ENCODE measurements around the gene DIS3L2. TPM values are rescaled to one million over a fixed set of nuclear protein-coding genes. Genes with fewer than 3 reads are reported as not detected.
"Not testable (repeated sequence)": the region's sequence is repeated elsewhere in the genome, so short reads cannot be mapped to it uniquely, and the experiment has no call there.

DIS3L2 gene
- total and polyA plus RNA-seq, 2 of the 4 experiments (the other 2 are of a cell fraction), result 14.7 to 19.2 TPM

- Histone ChIP-seq H2BK5ac (ENCODE audit: low read depth, low read length, poor library complexity, severe bottlenecking) (no peak overlapping the region), H3K79me1 (ENCODE audit: low read depth in 1 of 2, low read length in 2 of 2) (no peaks in the 10 kb centered on the region), H2AK9ac (replicated peaks; ENCODE audit: low read depth, low read length, poor library complexity) (no peak overlapping the region), H2BK20ac (ENCODE audit: low read depth, low read length) (no peak overlapping the region), H3K18ac (ENCODE audit: low read depth, low read length) (no peak overlapping the region), H2AFZ (replicated peaks; ENCODE audit: low read length, poor library complexity) (no peak overlapping the region), H3K27ac (ENCODE audit: insufficient read depth, low read length) (no peak overlapping the region), H2BK15ac (ENCODE audit: low read depth, low read length) (no peak overlapping the region), H3K4ac (ENCODE audit: low read depth, low read length) (no peak overlapping the region), H3K14ac (replicated peaks; ENCODE audit: low read depth, low read length) (no peak overlapping the region), H2BK120ac (ENCODE audit: low read depth, low read length) (no peak overlapping the region), H3K4me2 (ENCODE audit: low read depth, low read length) (no peak overlapping the region), H3K27me3 (ENCODE audit: control insufficient read depth, insufficient read depth, low read length) (no peaks in the 10 kb centered on the region), H3K23ac (ENCODE audit: low read depth, low read length) (no peak overlapping the region), H3K9ac (ENCODE audit: low read depth, low read length) (no peak overlapping the region), H3K36me3 (ENCODE audit: control insufficient read depth, insufficient read depth, low read length) (no peaks in the 10 kb centered on the region), H4K5ac (ENCODE audit: low read depth, low read length) (no peak overlapping the region), H4K91ac (ENCODE audit: insufficient read depth, low read depth, low read length) (no peak overlapping the region), H3K56ac (ENCODE audit: extremely low read depth, insufficient read depth, low read length) (no peak overlapping the region), H3K4me3 (ENCODE audit: insufficient read depth, low read depth, low read length) (no peak overlapping the region), H4K20me1 (ENCODE audit: insufficient read depth, low read length) (peaks cover 12% of the 10 kb centered on the region), H3K4me1 (ENCODE audit: control insufficient read depth, insufficient read depth, low read length) (no peaks in the 10 kb centered on the region), H3K9me3 (ENCODE audit: control insufficient read depth, insufficient read depth, low read length) (no peaks in the 10 kb centered on the region), H3K9me1 (ENCODE audit: insufficient read depth, low read length) (no peaks in the 10 kb centered on the region), H4K8ac (ENCODE audit: low read depth in 2 of 2, low read length in 2 of 2) (no peak overlapping the region), H2AK5ac (ENCODE audit: low read depth, low read length) (no peak overlapping the region)
- in situ Hi-C loops (cut with MboI; ENCODE audit: low sequenced_read_pairs) (no loop called here), dilution Hi-C loops (cut with HindIII; ENCODE audit: low sequenced_read_pairs, unreplicated experiment) (no loop called here), intact Hi-C loops (cut with micrococcal nuclease) (no loop called here)
- WGBS, 2 experiments (ENCODE audit: extremely low coverage in 2 of 2, insufficient read length in 1 of 2), result 80% methylated on average over 1 of the region's 17 CpGs; no CpG with 5 or more reads in 1 of the 2 experiments
- ChIA-PET POLR2A (ENCODE audit: unreplicated experiment) (no interaction called here), CTCF (no interaction called here)
- TF ChIP-seq SMC3 (IDR thresholded peaks at IDR 0.05; ENCODE audit: low read depth, low read length) (no peak), FOS (IDR thresholded peaks at IDR 0.05; ENCODE audit: low read depth, low read length) (no peak), MAFK (IDR thresholded peaks at IDR 0.05; ENCODE audit: low read depth, low read length) (no peak), POLR2A (IDR thresholded peaks at IDR 0.05; ENCODE audit: low read depth, low read length) (no peak), MXI1 (IDR thresholded peaks at IDR 0.05; ENCODE audit: borderline replicate concordance, low read depth, low read length) (no peak), CEBPB (IDR thresholded peaks at IDR 0.05; ENCODE audit: low read depth, low read length) (no peak), BHLHE40 (IDR thresholded peaks at IDR 0.05; ENCODE audit: low read depth, low read length) (no peak), CHD1 (IDR thresholded peaks at IDR 0.05; ENCODE audit: low read depth, low read length) (no peak)
- BruUV-seq (replicated peaks), result no TSS peak
- DNase-seq (no peak), ATAC-seq (ENCODE audit: low read depth) (no peak)
Measured at GRCh38 chr2:232330068-232330999, 368.8 kb downstream of the DIS3L2 start.

DNA sequence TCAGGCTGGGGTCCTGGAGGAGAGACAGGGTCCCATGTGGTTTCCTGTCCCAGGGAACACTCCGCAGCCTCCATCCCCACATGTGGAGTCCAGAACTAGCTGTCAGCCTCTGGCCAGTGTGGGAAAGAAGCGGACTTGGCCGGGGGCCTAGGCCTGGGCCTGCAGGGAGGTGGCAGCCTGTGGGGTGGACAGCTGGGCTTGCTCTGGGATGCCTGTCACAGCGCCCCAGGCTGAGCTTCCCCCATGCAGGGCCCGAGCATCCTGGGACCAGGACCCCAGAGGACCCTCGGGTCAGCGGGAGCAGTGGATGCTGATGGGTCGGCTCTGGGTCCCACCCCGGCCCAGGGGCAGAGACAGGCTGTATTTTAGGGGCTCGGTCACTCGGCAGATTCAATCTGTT is 369.5 kb downstream of the DIS3L2 start:
- 65% methylated on average over 6 of the region's 11 CpGs; no CpG with 5 or more reads in 1 of the 2 experiments for WGBS, 2 experiments (ENCODE audit: extremely low coverage in 2 of 2, insufficient read length in 1 of 2)
- DNase-seq, result not testable (repeated sequence)

More for the DNA sequence above, 369.5 kb downstream of the DIS3L2 start:
- H2BK20ac ChIP-seq (ENCODE audit: low read depth, low read length); H2AK5ac ChIP-seq (ENCODE audit: low read depth, low read length); H2BK120ac ChIP-seq (ENCODE audit: low read depth, low read length); H3K9me3 ChIP-seq (ENCODE audit: control insufficient read depth, insufficient read depth, low read length); H4K20me1 ChIP-seq (ENCODE audit: insufficient read depth, low read length); H3K18ac ChIP-seq (ENCODE audit: low read depth, low read length); H3K4me2 ChIP-seq (ENCODE audit: low read depth, low read length); H2BK15ac ChIP-seq (ENCODE audit: low read depth, low read length); H2BK5ac ChIP-seq (ENCODE audit: low read depth, low read length, poor library complexity, severe bottlenecking); H3K4ac ChIP-seq (ENCODE audit: low read depth, low read length); H2AFZ ChIP-seq (replicated peaks; ENCODE audit: low read length, poor library complexity); H3K23ac ChIP-seq (ENCODE audit: low read depth, low read length); BruUV-seq (replicated peaks); dilution Hi-C loops (cut with HindIII; ENCODE audit: low sequenced_read_pairs, unreplicated experiment); in situ Hi-C loops (cut with MboI; ENCODE audit: low sequenced_read_pairs); H2AK9ac ChIP-seq (replicated peaks; ENCODE audit: low read depth, low read length, poor library complexity); CTCF ChIA-PET; H3K27me3 ChIP-seq (ENCODE audit: control insufficient read depth, insufficient read depth, low read length); H3K9ac ChIP-seq (ENCODE audit: low read depth, low read length); H4K5ac ChIP-seq (ENCODE audit: low read depth, low read length); H3K9me1 ChIP-seq (ENCODE audit: insufficient read depth, low read length); H3K4me1 ChIP-seq (ENCODE audit: control insufficient read depth, insufficient read depth, low read length); H3K56ac ChIP-seq (ENCODE audit: extremely low read depth, insufficient read depth, low read length); H3K79me1 ChIP-seq (ENCODE audit: low read depth in 1 of 2, low read length in 2 of 2); POLR2A ChIA-PET (ENCODE audit: unreplicated experiment); H4K8ac ChIP-seq (ENCODE audit: low read depth in 2 of 2, low read length in 2 of 2); H3K36me3 ChIP-seq (ENCODE audit: control insufficient read depth, insufficient read depth, low read length); intact Hi-C loops (cut with micrococcal nuclease); H3K14ac ChIP-seq (replicated peaks; ENCODE audit: low read depth, low read length); H3K27ac ChIP-seq (ENCODE audit: insufficient read depth, low read length); H4K91ac ChIP-seq (ENCODE audit: insufficient read depth, low read depth, low read length); ATAC-seq (ENCODE audit: low read depth); H3K4me3 ChIP-seq (ENCODE audit: insufficient read depth, low read depth, low read length): not testable (repeated sequence)
